SU-DHL-6 (cell line): ENCODE data around the gene ACP4.

Experiments used
- H2AFZ ChIP-seq: fragments of 200-600 bp; sonication (generic); 2 replicates; pipeline ENCODE4 v1.6.1; 2014; ENCODE audit warnings: low read depth, mild to moderate bottlenecking, moderate library complexity, mixed read lengths, antibody characterized with exemption, low read length; ENCODE audit not compliant: severe bottlenecking
- H3F3A ChIP-seq: fragments of 200-600 bp; shearing (Covaris generic); 2 replicates; pipeline ENCODE4 v1.6.0; 2016; ENCODE audit warnings: antibody characterized with exemption, mild to moderate bottlenecking; ENCODE audit not compliant: insufficient read depth
- H3K27ac ChIP-seq: fragments of 200-600 bp; sonication (generic); 2 replicates; pipeline ENCODE4 v1.5.1; 2016; ENCODE audit warnings: low read depth, mild to moderate bottlenecking, low read length, moderate library complexity, mixed read lengths
- H3K27me3 ChIP-seq: fragments of 200-600 bp; sonication (generic), shearing (Covaris generic); 2 replicates; pipeline ENCODE4 v1.6.0; 2014; ENCODE audit warnings: mild to moderate bottlenecking, low read length
- H3K36me3 ChIP-seq: fragments of 200-600 bp; sonication (generic); 2 replicates; pipeline ENCODE4 v1.6.1; 2014; ENCODE audit warnings: mild to moderate bottlenecking, low read length, mixed read lengths
- H3K4me2 ChIP-seq: fragments of 300-600, 200-600 bp; shearing (Covaris generic), sonication (generic); 2 replicates; pipeline ENCODE4 v1.6.0; 2014; ENCODE audit warnings: low read length, low read depth, mild to moderate bottlenecking; ENCODE audit not compliant: poor library complexity, severe bottlenecking
- H3K4me3 ChIP-seq: fragments of 200-600 bp; sonication (generic); 2 replicates; pipeline ENCODE4 v1.5.1; 2014; ENCODE audit warnings: antibody characterized with exemption, low read length, mild to moderate bottlenecking, mixed read lengths; ENCODE audit not compliant: insufficient read depth, poor library complexity, severe bottlenecking
- H3K79me2 ChIP-seq: fragments of 200-600 bp; sonication (generic); 2 replicates; pipeline ENCODE4 v1.6.1; 2014; ENCODE audit warnings: mild to moderate bottlenecking, low read length, moderate library complexity; ENCODE audit not compliant: insufficient read depth
- H3K9ac ChIP-seq: fragments of 200-600 bp; sonication (generic); 2 replicates; pipeline ENCODE4 v1.7.0; 2014; ENCODE audit warnings: mild to moderate bottlenecking, low read length
- H3K9me2 ChIP-seq: fragments of 200-600 bp; sonication (generic); replicated peaks from 2 replicates; pipeline ENCODE4 v1.6.1; 2014; ENCODE audit warnings: low read length; ENCODE audit not compliant: insufficient read depth
- H3K9me3 ChIP-seq: fragments of 200-600 bp; sonication (generic); 2 replicates; pipeline ENCODE4 v1.6.1; 2014; ENCODE audit warnings: low read length, mixed read lengths; ENCODE audit not compliant: insufficient read depth
- H4K20me1 ChIP-seq: fragments of 200-600 bp; sonication (generic); 2 replicates; pipeline ENCODE4 v1.6.1; 2014; ENCODE audit warnings: low read depth, mild to moderate bottlenecking, antibody characterized with exemption, low read length, moderate library complexity, mixed read lengths
- CTCF ChIP-seq: fragments of 200-600 bp; sonication (generic); IDR thresholded peaks from one replicate; pipeline ENCODE4 v1.5.1; 2017; ENCODE audit warnings: antibody characterized with exemption, mild to moderate bottlenecking, low read length, moderate library complexity; ENCODE audit not compliant: insufficient read depth, poor library complexity, severe bottlenecking
- EZH2phosphoT487 ChIP-seq: fragments of 200-600 bp; sonication (generic), shearing (Covaris generic); conservative IDR thresholded peaks from 2 replicates; pipeline ENCODE4 v1.6.1; 2018; ENCODE audit warnings: mild to moderate bottlenecking, antibody characterized with exemption, low read length, moderate library complexity, mixed read lengths

ACP4 gene

GRCh38 chr19:50792272-50793250 is 2.3 kb downstream of the ACP4 start:
- TF ChIP-seq EZH2phosphoT487, result no peak
- Histone ChIP-seq H3K27me3 (no peaks in the 10 kb centered on the region), H3K9me3 (no peaks in the 10 kb centered on the region), H3K27ac (no peak overlapping the region), H3K79me2 (no peaks in the 10 kb centered on the region), H2AFZ (no peak overlapping the region), H3K9me2 (no peaks in the 10 kb centered on the region), H4K20me1 (peaks cover 1% of the 10 kb centered on the region; the same call in 1 of the 2 replicates), H3K36me3 (no peaks in the 10 kb centered on the region), H3F3A (peaks cover 26% of the 10 kb centered on the region), H3K4me2 (no peak overlapping the region), H3K9ac (no peak overlapping the region), H3K4me3 (no peak overlapping the region)

GRCh38 chr19:50793558-50794065 is 3.4 kb downstream of the ACP4 start:
- Histone ChIP-seq H3K27ac (no peak overlapping the region), H3K9ac (no peak overlapping the region), H3K4me3 (no peak overlapping the region), H3F3A (peaks cover 34% of the 10 kb centered on the region), H3K27me3 (no peaks in the 10 kb centered on the region), H3K9me2 (no peaks in the 10 kb centered on the region), H4K20me1 (peaks cover 6% of the 10 kb centered on the region; the same call in 1 of the 2 replicates), H3K79me2 (no peaks in the 10 kb centered on the region), H3K9me3 (no peaks in the 10 kb centered on the region), H2AFZ (no peak overlapping the region), H3K4me2 (no peak overlapping the region), H3K36me3 (no peaks in the 10 kb centered on the region)
- TF ChIP-seq CTCF (no peak), EZH2phosphoT487 (no peak)

- Histone ChIP-seq H4K20me1 (peaks cover 6% of the 10 kb centered on the region; the same call in 1 of the 2 replicates), H3K9me2 (no peaks in the 10 kb centered on the region), H3K36me3 (no peaks in the 10 kb centered on the region), H3K9me3 (no peaks in the 10 kb centered on the region), H3K79me2 (no peaks in the 10 kb centered on the region), H3K4me3 (no peak overlapping the region), H3K9ac (no peak overlapping the region), H3K4me2 (no peak overlapping the region), H3K27me3 (no peaks in the 10 kb centered on the region), H3K27ac (no peak overlapping the region), H3F3A (peaks cover 34% of the 10 kb centered on the region), H2AFZ (no peak overlapping the region)
- TF ChIP-seq EZH2phosphoT487 (no peak), CTCF (no peak)
These were observed 4.1 kb downstream of the ACP4 start for GRCh38 chr19:50794074-50794875.
